LNCaP clone FGC (cell line): ENCODE results near the gene SIK3.

Experiments
- DNase-seq: peaks from one replicate; pipeline ENCODE4 v3.0.0-alpha.2; 2011; ENCODE audit warnings: low read depth
- H3K4me3 ChIP-seq: 2 replicates; pipeline ENCODE4 v1.5.1; 2011; ENCODE audit warnings: mild to moderate bottlenecking, low read depth, low read length, control low read depth
- CTCF ChIP-seq: IDR thresholded peaks from 2 replicates; pipeline ENCODE4 v1.5.1; 2012; ENCODE audit warnings: mild to moderate bottlenecking; ENCODE audit not compliant: control insufficient read depth, insufficient read depth; ENCODE audit errors: extremely low read depth

Gene SIK3

GRCh38 chr11:116866804-116867455 is 231.3 kb downstream of the SIK3 start:
- no peak overlapping the region for H3K4me3 ChIP-seq
- TF ChIP-seq CTCF: no peak
- no peak for DNase-seq

DNA sequence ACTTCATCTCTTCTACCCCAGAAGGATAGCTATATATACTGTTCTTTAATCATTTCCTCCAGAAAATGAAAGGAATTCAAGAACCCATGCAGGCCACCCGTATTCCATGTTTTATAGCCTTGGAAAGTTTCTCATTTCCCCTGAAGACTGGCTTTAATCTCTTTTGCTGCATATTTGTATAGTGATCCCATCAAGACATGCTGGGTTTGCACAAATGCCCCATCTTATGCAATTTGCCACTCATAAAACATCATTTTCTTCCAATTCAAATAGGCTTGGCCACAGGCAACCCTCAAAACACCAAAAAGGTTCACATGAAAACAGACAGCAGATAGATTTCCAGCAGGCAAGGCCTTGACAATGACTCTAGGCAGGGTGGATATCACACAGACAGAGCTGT is 232.5 kb downstream of the SIK3 start:
- TF ChIP-seq CTCF: no peak
- DNase-seq: no peak
- H3K4me3 ChIP-seq: no peak overlapping the region

DNA sequence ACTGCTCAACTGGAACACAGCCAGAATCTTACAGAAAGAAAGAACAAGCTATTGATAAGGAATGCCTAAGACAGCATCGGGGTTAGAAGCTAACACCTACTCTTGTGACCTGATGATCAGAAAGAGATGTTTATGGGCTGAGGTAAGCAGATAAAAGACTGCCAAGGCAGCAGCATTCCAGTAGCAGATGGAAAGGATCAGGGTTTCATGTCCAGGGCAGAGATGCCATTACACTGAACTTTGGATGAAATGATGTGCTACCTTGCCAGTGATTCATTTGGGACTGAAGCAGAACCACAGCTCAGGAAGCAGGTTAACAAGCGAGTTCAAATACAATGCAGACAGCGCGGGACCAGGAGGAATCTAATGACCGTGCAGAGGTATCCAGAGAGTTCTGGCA is 233.7 kb downstream of the SIK3 start:
- H3K4me3 ChIP-seq: no peak overlapping the region
- no peak for DNase-seq
- no peak for TF ChIP-seq CTCF

GRCh38 chr11:116862951-116863350 is 235.3 kb downstream of the SIK3 start:
- no peak for TF ChIP-seq CTCF

DNA sequence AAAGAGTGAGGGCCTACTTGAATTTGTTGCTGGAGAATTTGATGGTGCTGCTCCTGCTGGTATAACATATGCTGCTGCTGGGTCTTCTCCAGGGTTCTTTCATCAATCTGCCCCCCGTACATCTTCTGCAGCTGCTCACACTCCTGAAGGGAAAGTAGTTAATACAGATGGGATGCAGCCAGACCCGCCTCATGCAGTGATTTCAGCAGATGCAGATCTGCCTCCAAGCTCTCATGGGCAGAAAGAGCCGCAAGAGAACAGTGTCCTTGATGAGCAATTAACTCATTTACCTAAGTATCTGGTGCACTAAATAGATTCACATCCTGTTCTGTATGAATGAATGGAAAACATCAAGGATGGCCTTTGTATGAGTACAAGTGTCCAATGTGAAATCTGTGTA is 236.0 kb downstream of the SIK3 start:
- DNase-seq: no peak
- no peak overlapping the region for H3K4me3 ChIP-seq
- TF ChIP-seq CTCF: no peak

More at GRCh38 chr11:116862951-116863350, 235.3 kb downstream of the SIK3 start:
- DNase-seq: no peak
- no peak overlapping the region for H3K4me3 ChIP-seq

- no peak overlapping the region for H3K4me3 ChIP-seq
- TF ChIP-seq CTCF: no peak
- DNase-seq: no peak
Observed at GRCh38 chr11:116861539-116861938, 236.7 kb downstream of the SIK3 start.

- no peak for TF ChIP-seq CTCF
- no peak for DNase-seq
- H3K4me3 ChIP-seq: no peak overlapping the region
Observed at GRCh38 chr11:116860303-116860702, 237.9 kb downstream of the SIK3 start.
